DND-41 (cell line): ENCODE results near the gene CTNND1.

ENCODE experiments used
- ATAC-seq: fragments of 200-7000 bp; cut with Tn5 transposase; 3 replicates; pipeline ENCODE4 v1.9.1; 2021; ENCODE audit warnings: low read depth; ENCODE audit not compliant: insufficient read depth
- DNase-seq: peaks from one replicate; pipeline ENCODE4 v3.0.0-alpha.2; 2020
- H2AFZ ChIP-seq: 2 replicates; pipeline ENCODE4 v1.6.0; 2012; ENCODE audit warnings: low read depth, low read length
- H3K27ac ChIP-seq: 2 replicates; pipeline ENCODE4 v1.5.1; 2012; ENCODE audit warnings: low read length, inconsistent platforms
- H3K27me3 ChIP-seq: fragments of 200-600 bp; sonication (generic); 2 replicates; pipeline ENCODE4 v1.6.0; 2012; ENCODE audit warnings: low read length, mild to moderate bottlenecking, inconsistent platforms; ENCODE audit not compliant: insufficient read depth, poor library complexity
- H3K36me3 ChIP-seq: 2 replicates; pipeline ENCODE4 v1.5.1; 2012; ENCODE audit warnings: low read length, inconsistent platforms; ENCODE audit not compliant: insufficient read depth
- H3K4me1 ChIP-seq: 2 replicates; pipeline ENCODE4 v1.5.1; 2012; ENCODE audit warnings: mild to moderate bottlenecking, low read length; ENCODE audit not compliant: insufficient read depth
- H3K4me2 ChIP-seq: 2 replicates; pipeline ENCODE4 v1.6.0; 2012; ENCODE audit warnings: mild to moderate bottlenecking, moderate library complexity, low read length, inconsistent platforms; ENCODE audit not compliant: insufficient read depth
- H3K4me3 ChIP-seq, 2 experiments: fragments of 200-600 bp in 1 of 2; shearing (Covaris generic) in 1 of 2; 2 replicates each; pipeline ENCODE4 v1.5.1; 2012 to 2016; ENCODE audit warnings: inconsistent platforms in 2 of 2, low read length in 2 of 2, mild to moderate bottlenecking in 2 of 2, low read depth in 1 of 2, moderate library complexity in 1 of 2
- H3K79me2 ChIP-seq: 2 replicates; pipeline ENCODE4 v1.6.0; 2012; ENCODE audit warnings: low read length, inconsistent platforms; ENCODE audit not compliant: insufficient read depth
- H3K9ac ChIP-seq: 2 replicates; pipeline ENCODE4 v1.6.0; 2012; ENCODE audit warnings: low read depth, mild to moderate bottlenecking, inconsistent platforms, low read length, moderate library complexity
- H3K9me3 ChIP-seq: 2 replicates; pipeline ENCODE4 v1.5.1; 2012; ENCODE audit warnings: low read length, moderate library complexity, mild to moderate bottlenecking, inconsistent platforms; ENCODE audit not compliant: insufficient read depth, severe bottlenecking
- H4K20me1 ChIP-seq: 2 replicates; pipeline ENCODE4 v1.6.0; 2012; ENCODE audit warnings: low read length; ENCODE audit not compliant: insufficient read depth
- CTCF ChIP-seq: IDR thresholded peaks from 2 replicates; pipeline ENCODE4 v1.5.1; 2012; ENCODE audit warnings: borderline replicate concordance, low read length, moderate library complexity, mild to moderate bottlenecking; ENCODE audit not compliant: poor library complexity, severe bottlenecking; ENCODE audit errors: extremely low read depth
- EZH2 ChIP-seq: IDR thresholded peaks from 3 replicates; pipeline ENCODE4 v1.6.1; 2012; ENCODE audit warnings: borderline replicate concordance, low read depth, mild to moderate bottlenecking, moderate library complexity, low read length, inconsistent platforms; ENCODE audit not compliant: severe bottlenecking

The CTNND1 gene

GRCh38 chr11:57751676-57752253, 9.8 kb upstream of the CTNND1 start, which contains the start of gene BTBD18:
TSS of gene BTBD18 (minus strand) at chr11:57751819. CDS start at chr11:57751188, 631 bp downstream.
- Histone ChIP-seq H3K36me3 (no peaks in the 10 kb centered on the region), H3K4me3 (no peak within 1 kb of the TSS), H4K20me1 (no peaks in the 10 kb centered on the region), H3K4me1 (no peaks in the 10 kb centered on the region), H2AFZ (no peak within 1 kb of the TSS), H3K79me2 (no peaks in the 10 kb centered on the region), H3K4me2 (no peak within 1 kb of the TSS), H3K27ac (no peak within 1 kb of the TSS), H3K9me3 (no peaks in the 10 kb centered on the region), H3K27me3 (no peaks in the 10 kb centered on the region), H3K9ac (no peak within 1 kb of the TSS)
- DNase-seq (peak; percentile 25), ATAC-seq (peak; percentile 70)
- TF ChIP-seq EZH2 (no peak), CTCF (peak; percentile 58)

- no peak for TF ChIP-seq EZH2
- no peak for TF ChIP-seq CTCF
- H3K9ac ChIP-seq = no peak overlapping the region
- ATAC-seq (no peak), DNase-seq (no peak)
- H3K36me3 ChIP-seq = no peaks in the 10 kb centered on the region
- H4K20me1 ChIP-seq = no peaks in the 10 kb centered on the region
- no peak overlapping the region for H3K4me2 ChIP-seq
- H3K4me1 ChIP-seq = no peaks in the 10 kb centered on the region
- no peaks in the 10 kb centered on the region for H3K79me2 ChIP-seq
- H3K9me3 ChIP-seq = no peaks in the 10 kb centered on the region
- H2AFZ ChIP-seq = no peak overlapping the region
- no peak overlapping the region for H3K27ac ChIP-seq
- H3K27me3 ChIP-seq = no peaks in the 10 kb centered on the region
- H3K4me3 ChIP-seq = no peak overlapping the region
Measured at GRCh38 chr11:57752954-57753353, 8.6 kb upstream of the CTNND1 start.

- H3K4me1 ChIP-seq = no peaks in the 10 kb centered on the region
- H3K27me3 ChIP-seq = no peaks in the 10 kb centered on the region
- H3K4me2 ChIP-seq = no peak overlapping the region
- H3K36me3 ChIP-seq = no peaks in the 10 kb centered on the region
- no peaks in the 10 kb centered on the region for H4K20me1 ChIP-seq
- H2AFZ ChIP-seq = no peak overlapping the region
- no peak overlapping the region for H3K4me3 ChIP-seq
- ATAC-seq (no peak), DNase-seq (no peak)
- peaks cover 14% of the 10 kb centered on the region for H3K79me2 ChIP-seq
- no peaks in the 10 kb centered on the region for H3K9me3 ChIP-seq
- no peak overlapping the region for H3K9ac ChIP-seq
- H3K27ac ChIP-seq = no peak overlapping the region
- TF ChIP-seq EZH2 (no peak), CTCF (no peak)
Measured at GRCh38 chr11:57758174-57758573, 3.4 kb upstream of the CTNND1 start.
